22Rv1 (cell line): ENCODE data around the gene HELZ.

Experiments used
- H3K27ac ChIP-seq: fragments of 450-650 bp; 2 replicates; pipeline ENCODE4 v1.5.1; 2017
- CTCF ChIP-seq: fragments of 450-650 bp; IDR thresholded peaks from 2 replicates; pipeline ENCODE4 v1.5.1; 2017; ENCODE audit warnings: mild to moderate bottlenecking
- ZFX ChIP-seq: fragments of 450-650 bp; IDR thresholded peaks from 2 replicates; pipeline ENCODE4 v1.6.1; 2017; ENCODE audit warnings: antibody characterized with exemption, borderline replicate concordance

Gene HELZ

DNA sequence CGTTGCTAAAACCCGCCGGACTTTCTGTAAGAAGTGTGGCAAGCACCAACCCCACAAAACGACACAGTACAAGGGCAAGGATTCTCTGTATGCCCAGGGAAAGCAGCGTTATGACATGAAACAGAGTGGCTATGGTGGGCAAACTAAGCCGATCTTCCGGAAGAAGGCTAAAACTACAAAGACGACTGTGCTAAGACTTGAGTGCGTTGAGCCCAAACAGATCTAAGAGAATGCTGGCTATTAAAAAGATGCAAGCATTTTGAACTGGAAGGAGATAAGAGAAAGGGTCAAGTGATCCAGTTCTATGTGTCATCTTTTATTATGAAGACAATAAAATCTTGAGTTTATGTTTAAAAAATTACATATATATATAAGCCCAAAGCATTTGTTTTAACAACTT is 20.3 kb downstream of the HELZ start:
- no peak for TF ChIP-seq ZFX
- no peak for TF ChIP-seq CTCF
- no peak overlapping the region for H3K27ac ChIP-seq

- TF ChIP-seq ZFX (no peak), CTCF (no peak)
- H3K27ac ChIP-seq, result no peak overlapping the region
Observed at GRCh38 chr17:67223924-67224323, 21.1 kb downstream of the HELZ start.

- no peak for TF ChIP-seq ZFX
- peak; percentile 58 for TF ChIP-seq CTCF
- no peak overlapping the region for H3K27ac ChIP-seq
Observed at GRCh38 chr17:67221062-67221998, 23.7 kb downstream of the HELZ start.

GRCh38 chr17:67218385-67218950 is 26.5 kb downstream of the HELZ start:
- H3K27ac ChIP-seq, result no peak overlapping the region
- TF ChIP-seq CTCF (no peak), ZFX (no peak)

- no peak overlapping the region for H3K27ac ChIP-seq
- TF ChIP-seq ZFX (no peak), CTCF (no peak)
Observed at GRCh38 chr17:67217446-67217845, 27.6 kb downstream of the HELZ start.

GRCh38 chr17:67216578-67217320 is 28.2 kb downstream of the HELZ start:
- TF ChIP-seq ZFX (no peak), CTCF (no peak)
- peak overlapping the region; percentile 56 for H3K27ac ChIP-seq
